HUES6 (cell line): ENCODE data around the gene PDE6D.

Experiments
- H3K27ac ChIP-seq: 2 replicates; pipeline ENCODE4 v1.7.0; 2013; ENCODE audit warnings: low read depth, mild to moderate bottlenecking, low read length, inconsistent platforms
- H3K27me3 ChIP-seq: 2 replicates; pipeline ENCODE4 v1.6.1; 2013; ENCODE audit warnings: low read length; ENCODE audit not compliant: control insufficient read depth, insufficient read depth
- H3K36me3 ChIP-seq: 2 replicates; pipeline ENCODE4 v1.6.1; 2013; ENCODE audit warnings: low read length; ENCODE audit not compliant: control insufficient read depth, insufficient read depth
- H3K4me1 ChIP-seq: 2 replicates; pipeline ENCODE4 v1.6.1; 2013; ENCODE audit warnings: low read length; ENCODE audit not compliant: control insufficient read depth, insufficient read depth
- H3K4me3 ChIP-seq: 2 replicates; pipeline ENCODE4 v1.5.1; 2013; ENCODE audit warnings: low read depth, low read length
- H3K9ac ChIP-seq: one replicate; pipeline ENCODE4 v1.6.1; 2013; ENCODE audit warnings: mild to moderate bottlenecking, low read length
- H3K9me3 ChIP-seq: 2 replicates; pipeline ENCODE4 v1.6.1; 2013; ENCODE audit warnings: low read depth, low read length; ENCODE audit not compliant: control insufficient read depth, insufficient read depth

Gene PDE6D

DNA sequence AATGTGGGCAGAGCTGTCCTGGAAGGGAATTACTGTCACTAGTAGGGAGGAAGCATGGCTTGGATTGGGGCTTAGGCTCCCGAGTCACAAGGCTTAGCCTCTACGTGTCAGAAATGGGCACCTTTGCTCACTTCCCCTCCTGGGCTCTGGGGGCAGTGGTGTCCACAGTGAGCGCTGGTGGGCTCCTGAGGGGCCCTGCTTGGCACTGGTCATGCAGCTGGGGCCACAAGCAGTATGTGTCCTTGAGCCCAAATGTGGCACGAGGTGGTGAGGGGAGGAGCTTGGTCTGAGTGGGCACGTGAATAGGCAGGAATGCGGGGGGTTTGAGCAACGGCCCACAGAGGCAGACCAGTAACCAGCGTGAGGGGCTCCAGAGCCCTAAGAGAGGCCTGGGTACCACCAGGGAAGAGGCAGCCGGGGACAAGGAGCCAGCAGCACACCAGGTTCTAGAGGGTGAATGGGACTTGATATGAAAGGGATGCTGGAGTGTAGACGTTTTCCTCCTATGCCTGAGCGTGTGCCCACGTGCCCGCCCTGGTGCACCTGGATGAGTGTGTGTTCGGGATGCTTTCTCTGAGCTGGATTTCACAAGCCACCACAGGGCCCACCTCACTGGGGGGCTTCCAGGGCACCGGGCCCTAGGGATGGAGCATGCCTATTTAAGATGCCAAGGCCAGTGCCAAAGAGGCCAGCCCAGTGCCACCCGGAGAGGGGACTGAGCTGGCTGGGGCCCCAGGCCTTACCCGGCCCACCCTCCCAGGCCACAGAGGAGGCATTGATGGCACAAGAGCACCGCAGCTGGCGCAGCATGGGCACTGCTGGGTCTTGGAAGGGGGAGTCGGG lies 95.5 kb downstream of the PDE6D start:
- Histone ChIP-seq H3K27me3 (no peaks in the 10 kb centered on the region), H3K4me3 (peak overlapping the region; percentile 34; the same call in 1 of the 2 replicates), H3K27ac (no peak overlapping the region), H3K9me3 (no peaks in the 10 kb centered on the region), H3K36me3 (no peaks in the 10 kb centered on the region), H3K4me1 (peaks cover 50% of the 10 kb centered on the region), H3K9ac (peak overlapping the region; percentile 14)

DNA sequence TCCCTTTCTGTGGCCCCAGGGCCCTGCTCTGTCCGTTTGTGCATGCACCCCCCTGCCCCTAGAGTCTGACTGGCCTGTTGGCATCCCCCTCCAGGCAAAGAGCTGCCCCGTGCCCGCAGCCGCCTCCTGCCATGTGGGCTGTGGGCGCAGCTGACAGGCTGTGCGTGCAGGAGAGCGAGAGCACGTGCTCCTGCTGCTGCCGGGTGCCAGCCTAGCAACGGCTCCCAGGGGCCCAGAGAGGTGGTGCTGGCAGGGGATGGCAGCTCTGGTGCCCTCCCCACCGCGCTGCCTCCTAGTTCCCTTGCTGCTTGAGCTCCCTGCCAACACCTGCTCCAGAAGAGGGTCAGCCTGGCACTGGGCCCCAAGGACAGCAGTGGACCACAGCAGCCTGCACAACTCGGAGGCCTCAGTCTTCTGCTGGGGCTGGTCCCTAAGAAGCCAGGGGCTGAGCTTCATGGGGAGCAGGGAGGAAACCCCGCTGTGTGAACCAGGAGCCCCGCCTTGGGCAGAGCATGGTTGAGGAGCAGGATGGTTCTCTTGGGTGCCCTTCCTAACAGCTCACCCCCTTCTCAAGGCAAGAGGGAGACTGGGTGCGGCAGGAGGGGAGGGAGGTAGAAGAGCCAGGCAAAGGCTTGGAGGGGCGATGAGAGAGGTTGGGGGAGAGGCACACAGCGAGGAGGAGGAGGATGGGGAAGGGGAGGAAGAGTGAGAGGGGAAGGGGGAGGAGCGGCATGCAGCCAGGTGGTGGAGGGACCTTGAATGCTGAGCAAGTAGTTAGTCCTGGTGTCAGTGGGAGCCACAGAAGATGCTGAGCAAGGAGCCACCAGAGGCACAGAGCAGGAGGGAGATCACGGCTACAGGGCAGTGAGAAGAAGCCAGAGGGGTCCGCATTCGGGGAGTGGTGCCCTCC lies 96.5 kb downstream of the PDE6D start:
- H3K27ac ChIP-seq: no peak overlapping the region
- H3K9me3 ChIP-seq: no peaks in the 10 kb centered on the region
- H3K4me3 ChIP-seq: no peak overlapping the region
- no peak overlapping the region for H3K9ac ChIP-seq
- no peaks in the 10 kb centered on the region for H3K27me3 ChIP-seq
- H3K4me1 ChIP-seq: peaks cover 57% of the 10 kb centered on the region
- no peaks in the 10 kb centered on the region for H3K36me3 ChIP-seq

DNA sequence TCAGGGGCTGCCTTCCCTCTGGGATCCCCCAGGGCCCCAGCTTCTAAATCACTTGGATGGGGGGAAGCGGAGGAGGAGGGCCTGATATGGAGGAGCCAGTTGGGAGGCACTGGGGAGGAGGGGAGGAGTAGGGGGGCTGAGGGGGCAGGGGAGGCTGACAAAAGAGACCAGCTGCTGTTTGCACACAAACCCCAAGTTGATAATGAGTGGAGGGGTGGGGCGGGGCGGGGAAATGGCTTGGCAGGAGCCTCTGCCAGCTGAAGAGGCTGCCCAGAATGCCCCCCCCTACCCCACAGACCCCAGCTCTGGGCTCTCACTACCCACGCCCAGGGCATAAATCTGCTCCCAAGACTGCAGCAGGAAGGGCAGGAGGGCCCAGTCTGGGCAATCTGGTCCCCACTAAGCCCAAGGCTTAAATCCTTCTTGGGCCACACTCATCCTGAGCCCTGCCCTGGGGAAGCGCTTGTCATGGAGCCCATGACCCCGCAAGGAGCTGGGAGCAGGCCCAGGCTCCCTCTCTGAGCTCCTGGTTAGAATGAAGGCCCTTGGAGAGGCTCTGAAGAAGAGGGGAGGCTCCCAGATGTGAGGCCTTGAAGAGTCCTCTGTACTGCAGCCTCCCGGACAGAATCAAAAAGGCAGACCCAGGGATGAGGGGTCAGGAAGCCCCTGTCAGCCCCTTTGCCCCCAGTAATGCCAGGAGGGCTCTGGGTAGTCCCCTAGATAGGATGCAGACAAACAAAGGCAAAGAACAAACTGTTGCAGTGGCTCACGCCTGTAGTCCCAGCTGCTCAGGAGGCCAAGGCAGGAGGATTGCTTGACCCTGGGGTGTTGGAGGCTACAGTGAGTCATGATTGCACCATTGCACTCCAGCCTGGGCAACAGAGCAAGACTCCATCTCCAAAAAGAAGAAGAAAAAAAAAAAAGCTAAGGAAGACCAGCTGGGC lies 97.5 kb downstream of the PDE6D start:
- Histone ChIP-seq H3K9ac (no peak overlapping the region), H3K4me3 (no peak overlapping the region), H3K27me3 (no peaks in the 10 kb centered on the region), H3K4me1 (peaks cover 54% of the 10 kb centered on the region), H3K36me3 (no peaks in the 10 kb centered on the region), H3K27ac (no peak overlapping the region), H3K9me3 (no peaks in the 10 kb centered on the region)

DNA sequence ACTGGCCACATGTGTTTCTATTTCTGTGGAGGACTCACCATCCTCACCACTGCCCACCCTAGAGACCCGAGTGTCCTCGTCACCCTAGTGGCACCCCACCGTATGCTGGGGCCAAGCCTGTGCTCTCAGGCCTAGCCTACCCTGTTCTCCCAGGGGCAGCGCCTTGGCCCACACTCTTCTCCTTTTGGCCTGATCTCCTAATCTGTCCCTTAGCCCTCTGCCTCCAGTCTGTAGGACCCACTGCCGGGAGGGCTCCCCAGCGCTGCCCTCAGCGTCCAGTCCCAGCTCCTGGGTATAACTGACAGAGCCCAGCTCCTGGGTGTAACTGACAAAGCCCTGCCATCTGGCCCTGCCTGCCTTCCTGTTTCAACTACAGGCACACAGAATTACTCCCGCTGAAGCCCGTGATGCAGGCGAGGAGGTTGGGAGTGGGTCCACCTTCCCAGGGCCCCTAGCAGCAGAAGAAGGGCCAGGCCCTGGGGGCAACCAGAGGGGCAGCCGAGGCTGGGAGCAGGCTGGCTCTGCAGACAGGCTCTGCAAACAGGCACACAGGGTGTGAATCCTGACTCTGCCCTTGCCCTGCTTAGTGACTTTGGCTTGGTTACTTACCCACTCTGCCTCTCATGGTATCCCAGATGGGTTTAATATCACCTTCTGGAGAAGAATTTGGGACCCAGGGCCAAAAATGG lies 98.3 kb downstream of the PDE6D start:
- H3K4me3 ChIP-seq: no peak overlapping the region; the same call in 1 of the 2 replicates
- H3K9me3 ChIP-seq: no peaks in the 10 kb centered on the region
- peaks cover 51% of the 10 kb centered on the region for H3K4me1 ChIP-seq
- peak overlapping the region; percentile 18; the same call in 1 of the 2 replicates for H3K27ac ChIP-seq
- no peaks in the 10 kb centered on the region for H3K36me3 ChIP-seq
- no peaks in the 10 kb centered on the region for H3K27me3 ChIP-seq
- H3K9ac ChIP-seq: peak overlapping the region; percentile 53
